Measurements from ENCODE around the gene RAB10. TPM values are rescaled to one million over a fixed set of nuclear protein-coding genes. Genes with fewer than 3 reads are reported as not detected.
A peak's percentile ranks its signal among the peaks of the same experiment; 100 is the strongest.

RAB10 gene
- total and polyA plus RNA-seq, 9 of the 15 experiments (the other 6 are each of a cell fraction or from before 2014, with no cell fraction given): 25.1 to 214 (median 157) TPM

DNA sequence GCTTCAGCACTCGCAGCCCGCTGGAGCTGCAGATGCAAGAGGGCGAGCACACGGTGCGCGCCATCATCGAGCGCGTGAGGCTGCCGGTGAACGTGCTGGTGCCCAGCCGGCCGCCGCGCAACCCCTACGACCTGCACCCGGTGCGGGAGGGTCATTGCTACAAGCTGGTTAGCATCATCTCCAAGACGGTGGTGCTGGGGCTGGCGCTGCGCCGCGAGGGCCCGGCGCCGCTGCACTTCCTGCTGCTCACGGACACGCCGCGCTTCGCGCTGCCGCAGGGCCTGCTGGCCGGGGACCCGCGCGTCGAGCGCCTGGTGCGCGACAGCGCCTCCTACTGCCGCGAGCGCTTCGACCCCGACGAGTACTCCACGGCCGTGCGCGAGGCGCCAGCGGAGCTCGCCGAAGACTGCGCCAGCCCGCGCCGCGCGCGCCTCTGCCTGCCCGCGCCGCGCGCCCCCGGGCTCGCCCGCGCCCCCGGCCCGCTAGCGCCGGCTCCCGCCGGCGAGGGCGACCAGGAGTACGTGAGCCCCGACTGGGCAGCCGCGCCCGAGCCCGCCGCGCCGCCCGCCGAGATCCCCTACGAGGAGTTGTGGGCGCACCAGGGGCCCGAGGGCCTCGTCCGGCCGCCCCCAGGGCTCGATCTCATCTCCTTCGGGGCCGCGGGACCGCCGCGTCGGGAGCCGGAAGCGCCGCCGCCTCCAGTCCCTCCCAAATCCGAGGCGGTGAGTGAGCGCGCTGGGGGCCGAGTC, 150.8 kb downstream of the RAB10 start (continued):
- TF ChIP-seq, protein P1, sequence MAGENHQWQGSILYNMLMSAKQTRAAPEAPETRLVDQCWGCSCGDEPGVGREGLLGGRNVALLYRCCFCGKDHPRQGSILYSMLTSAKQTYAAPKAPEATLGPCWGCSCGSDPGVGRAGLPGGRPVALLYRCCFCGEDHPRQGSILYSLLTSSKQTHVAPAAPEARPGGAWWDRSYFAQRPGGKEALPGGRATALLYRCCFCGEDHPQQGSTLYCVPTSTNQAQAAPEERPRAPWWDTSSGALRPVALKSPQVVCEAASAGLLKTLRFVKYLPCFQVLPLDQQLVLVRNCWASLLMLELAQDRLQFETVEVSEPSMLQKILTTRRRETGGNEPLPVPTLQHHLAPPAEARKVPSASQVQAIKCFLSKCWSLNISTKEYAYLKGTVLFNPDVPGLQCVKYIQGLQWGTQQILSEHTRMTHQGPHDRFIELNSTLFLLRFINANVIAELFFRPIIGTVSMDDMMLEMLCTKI (IDR thresholded peaks at IDR 0.05; ENCODE audit: partially characterized antibody): no peak
- no peak for TF ChIP-seq CEBPB (tag; IDR thresholded peaks at IDR 0.05)
- no peak for TF ChIP-seq MAFK (IDR thresholded peaks at IDR 0.05; ENCODE audit: low read length)
- TF ChIP-seq ZNF175 (CRISPR knock-in tag; IDR thresholded peaks at IDR 0.05; ENCODE audit: low read depth): peak; percentile 85
- TF ChIP-seq ETV6 (IDR thresholded peaks at IDR 0.05; ENCODE audit: borderline replicate concordance in 1 of 2, low read depth in 2 of 2, low read length in 1 of 2): no peak
- TF ChIP-seq ETV6 (CRISPR knock-in tag; IDR thresholded peaks at IDR 0.05; ENCODE audit: borderline replicate concordance): no peak
- no peak; the same call in 1 of the 2 replicates for TF ChIP-seq ZNF134 (CRISPR knock-in tag; conservative IDR thresholded peaks at IDR 0.05)
- TF ChIP-seq MTA2 (IDR thresholded peaks at IDR 0.05; ENCODE audit: low read depth): no peak
- TF ChIP-seq CHCHD3 (CRISPR knock-in tag; IDR thresholded peaks at IDR 0.05): no peak
- peak; percentile 83 for TF ChIP-seq RBBP5 (IDR thresholded peaks at IDR 0.05; ENCODE audit: borderline replicate concordance, insufficient read depth, low read length, poor library complexity, severe bottlenecking)
- TF ChIP-seq, protein P2, sequence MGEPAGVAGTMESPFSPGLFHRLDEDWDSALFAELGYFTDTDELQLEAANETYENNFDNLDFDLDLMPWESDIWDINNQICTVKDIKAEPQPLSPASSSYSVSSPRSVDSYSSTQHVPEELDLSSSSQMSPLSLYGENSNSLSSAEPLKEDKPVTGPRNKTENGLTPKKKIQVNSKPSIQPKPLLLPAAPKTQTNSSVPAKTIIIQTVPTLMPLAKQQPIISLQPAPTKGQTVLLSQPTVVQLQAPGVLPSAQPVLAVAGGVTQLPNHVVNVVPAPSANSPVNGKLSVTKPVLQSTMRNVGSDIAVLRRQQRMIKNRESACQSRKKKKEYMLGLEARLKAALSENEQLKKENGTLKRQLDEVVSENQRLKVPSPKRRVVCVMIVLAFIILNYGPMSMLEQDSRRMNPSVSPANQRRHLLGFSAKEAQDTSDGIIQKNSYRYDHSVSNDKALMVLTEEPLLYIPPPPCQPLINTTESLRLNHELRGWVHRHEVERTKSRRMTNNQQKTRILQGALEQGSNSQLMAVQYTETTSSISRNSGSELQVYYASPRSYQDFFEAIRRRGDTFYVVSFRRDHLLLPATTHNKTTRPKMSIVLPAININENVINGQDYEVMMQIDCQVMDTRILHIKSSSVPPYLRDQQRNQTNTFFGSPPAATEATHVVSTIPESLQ (CRISPR knock-in tag; IDR thresholded peaks at IDR 0.05): peak; percentile 85; the same call in 1 of the 2 replicates
- peak; percentile 77; the same call in 1 of the 2 replicates for TF ChIP-seq ZNF124 (CRISPR knock-in tag; IDR thresholded peaks at IDR 0.05)
- TF ChIP-seq SLC30A9 (CRISPR knock-in tag; IDR thresholded peaks at IDR 0.05): no peak
- no peak for TF ChIP-seq NFATC3 (IDR thresholded peaks at IDR 0.05)
- TF ChIP-seq, protein P3, sequence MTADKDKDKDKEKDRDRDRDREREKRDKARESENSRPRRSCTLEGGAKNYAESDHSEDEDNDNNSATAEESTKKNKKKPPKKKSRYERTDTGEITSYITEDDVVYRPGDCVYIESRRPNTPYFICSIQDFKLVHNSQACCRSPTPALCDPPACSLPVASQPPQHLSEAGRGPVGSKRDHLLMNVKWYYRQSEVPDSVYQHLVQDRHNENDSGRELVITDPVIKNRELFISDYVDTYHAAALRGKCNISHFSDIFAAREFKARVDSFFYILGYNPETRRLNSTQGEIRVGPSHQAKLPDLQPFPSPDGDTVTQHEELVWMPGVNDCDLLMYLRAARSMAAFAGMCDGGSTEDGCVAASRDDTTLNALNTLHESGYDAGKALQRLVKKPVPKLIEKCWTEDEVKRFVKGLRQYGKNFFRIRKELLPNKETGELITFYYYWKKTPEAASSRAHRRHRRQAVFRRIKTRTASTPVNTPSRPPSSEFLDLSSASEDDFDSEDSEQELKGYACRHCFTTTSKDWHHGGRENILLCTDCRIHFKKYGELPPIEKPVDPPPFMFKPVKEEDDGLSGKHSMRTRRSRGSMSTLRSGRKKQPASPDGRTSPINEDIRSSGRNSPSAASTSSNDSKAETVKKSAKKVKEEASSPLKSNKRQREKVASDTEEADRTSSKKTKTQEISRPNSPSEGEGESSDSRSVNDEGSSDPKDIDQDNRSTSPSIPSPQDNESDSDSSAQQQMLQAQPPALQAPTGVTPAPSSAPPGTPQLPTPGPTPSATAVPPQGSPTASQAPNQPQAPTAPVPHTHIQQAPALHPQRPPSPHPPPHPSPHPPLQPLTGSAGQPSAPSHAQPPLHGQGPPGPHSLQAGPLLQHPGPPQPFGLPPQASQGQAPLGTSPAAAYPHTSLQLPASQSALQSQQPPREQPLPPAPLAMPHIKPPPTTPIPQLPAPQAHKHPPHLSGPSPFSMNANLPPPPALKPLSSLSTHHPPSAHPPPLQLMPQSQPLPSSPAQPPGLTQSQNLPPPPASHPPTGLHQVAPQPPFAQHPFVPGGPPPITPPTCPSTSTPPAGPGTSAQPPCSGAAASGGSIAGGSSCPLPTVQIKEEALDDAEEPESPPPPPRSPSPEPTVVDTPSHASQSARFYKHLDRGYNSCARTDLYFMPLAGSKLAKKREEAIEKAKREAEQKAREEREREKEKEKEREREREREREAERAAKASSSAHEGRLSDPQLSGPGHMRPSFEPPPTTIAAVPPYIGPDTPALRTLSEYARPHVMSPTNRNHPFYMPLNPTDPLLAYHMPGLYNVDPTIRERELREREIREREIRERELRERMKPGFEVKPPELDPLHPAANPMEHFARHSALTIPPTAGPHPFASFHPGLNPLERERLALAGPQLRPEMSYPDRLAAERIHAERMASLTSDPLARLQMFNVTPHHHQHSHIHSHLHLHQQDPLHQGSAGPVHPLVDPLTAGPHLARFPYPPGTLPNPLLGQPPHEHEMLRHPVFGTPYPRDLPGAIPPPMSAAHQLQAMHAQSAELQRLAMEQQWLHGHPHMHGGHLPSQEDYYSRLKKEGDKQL (CRISPR knock-in tag; IDR thresholded peaks at IDR 0.05; ENCODE audit: borderline replicate concordance): no peak
- TF ChIP-seq POLR3A (IDR thresholded peaks at IDR 0.05; ENCODE audit: borderline replicate concordance, extremely low read depth, insufficient read depth, insufficient read length): no peak
- TF ChIP-seq POLR3G (IDR thresholded peaks at IDR 0.05; ENCODE audit: extremely low read depth, insufficient read length, insufficient replicate concordance): no peak
- TF ChIP-seq NCOA6 (IDR thresholded peaks at IDR 0.05): no peak
- TF ChIP-seq MEF2A (IDR thresholded peaks at IDR 0.05; ENCODE audit: control insufficient read depth, low read depth, low read length): 0 out of 2 replicates have a peak, but pooled peaks have one; percentile 24
- no peak; a peak in 1 of 4 replicates for TF ChIP-seq TRIM24 (IDR thresholded peaks at IDR 0.05)
